HFFc6 (cell line): ENCODE results near the gene THBS2. TPM values are rescaled to one million over a fixed set of nuclear protein-coding genes. Genes with fewer than 3 reads are reported as not detected.

Experiments
- DNase-seq: peaks from one replicate; pipeline ENCODE4 v3.0.0-alpha.2; 2018
- H3K27ac Mint-ChIP-seq: 2 replicates; pipeline ENCODE4 v1.8.0; 2020; ENCODE audit warnings: mild to moderate bottlenecking, mixed read lengths
- H3K27me3 Mint-ChIP-seq: 2 replicates; pipeline ENCODE4 v1.8.0; 2021; ENCODE audit warnings: mild to moderate bottlenecking, moderate library complexity, mixed read lengths; ENCODE audit not compliant: insufficient read depth
- H3K36me3 Mint-ChIP-seq: 2 replicates; pipeline ENCODE4 v1.8.0; 2021; ENCODE audit warnings: low read depth, mixed read lengths
- H3K4me1 Mint-ChIP-seq: 2 replicates; pipeline ENCODE4 v1.8.0; 2020; ENCODE audit warnings: low read depth, mixed read lengths
- H3K4me3 Mint-ChIP-seq: 2 replicates; pipeline ENCODE4 v1.8.0; 2020; ENCODE audit warnings: mild to moderate bottlenecking, moderate library complexity, mixed read lengths
- H3K9me3 Mint-ChIP-seq: 2 replicates; pipeline ENCODE4 v1.8.0; 2020; ENCODE audit warnings: mild to moderate bottlenecking, mixed read lengths
- CTCF ChIP-seq: fragments of 200-600 bp; sonication (generic); IDR thresholded peaks from 2 replicates; pipeline ENCODE4 v1.5.0; 2021; ENCODE audit warnings: antibody characterized with exemption, mild to moderate bottlenecking
- total RNA-seq, 6 experiments: library from RNA; stranded (reverse); fragmentation: NEBNext Ultra II Directional; extraction: Animal tissue kit (Norgen Biotek cat#: 25700); gene quantifications; 2 replicates in 1 of 6; 3 replicates in 5 of 6; pipeline ENCODE4 v1.2.3, GENCODE V29; 2021

The THBS2 gene
- total RNA-seq, 6 experiments from 2014 or later = 156 to 254 (median 218) TPM

GRCh38 chr6:169230946-169231789 lies 22.5 kb downstream of the THBS2 start:
- Mint-ChIP-seq H3K4me1 (peaks cover under 1% of the 10 kb centered on the region; the same call in 1 of the 2 replicates), H3K27ac (0 out of 2 replicates have a peak overlapping the region, but pooled peaks have one; percentile 26), H3K36me3 (peaks cover 76% of the 10 kb centered on the region), H3K27me3 (peaks cover 20% of the 10 kb centered on the region), H3K9me3 (peaks cover 12% of the 10 kb centered on the region), H3K4me3 (no peak overlapping the region)
- no peak for TF ChIP-seq CTCF
- no peak for DNase-seq

GRCh38 chr6:169230322-169230665 lies 23.4 kb downstream of the THBS2 start:
- peaks cover 9% of the 10 kb centered on the region for H3K4me1 Mint-ChIP-seq
- no peak overlapping the region for H3K4me3 Mint-ChIP-seq
- H3K27ac Mint-ChIP-seq = no peak overlapping the region
- peaks cover 79% of the 10 kb centered on the region for H3K36me3 Mint-ChIP-seq
- H3K27me3 Mint-ChIP-seq = peaks cover 18% of the 10 kb centered on the region
- TF ChIP-seq CTCF = no peak
- DNase-seq = no peak
- H3K9me3 Mint-ChIP-seq = peaks cover 8% of the 10 kb centered on the region

GRCh38 chr6:169229615-169230321 lies 23.9 kb downstream of the THBS2 start:
- TF ChIP-seq CTCF = no peak
- peaks cover 8% of the 10 kb centered on the region for H3K9me3 Mint-ChIP-seq
- peaks cover 15% of the 10 kb centered on the region for H3K4me1 Mint-ChIP-seq
- DNase-seq = no peak
- H3K4me3 Mint-ChIP-seq = no peak overlapping the region
- H3K27me3 Mint-ChIP-seq = peaks cover 16% of the 10 kb centered on the region
- peaks cover 79% of the 10 kb centered on the region for H3K36me3 Mint-ChIP-seq
- H3K27ac Mint-ChIP-seq = no peak overlapping the region

- Mint-ChIP-seq H3K27ac (no peak overlapping the region; the same call in 1 of the 2 replicates), H3K4me3 (no peak overlapping the region), H3K36me3 (peaks cover 79% of the 10 kb centered on the region), H3K4me1 (peaks cover 30% of the 10 kb centered on the region), H3K9me3 (no peaks in the 10 kb centered on the region), H3K27me3 (peaks cover 10% of the 10 kb centered on the region)
- no peak for DNase-seq
- no peak for TF ChIP-seq CTCF
Observed at GRCh38 chr6:169227116-169227515, 26.5 kb downstream of the THBS2 start.

- Mint-ChIP-seq H3K36me3 (peaks cover 86% of the 10 kb centered on the region), H3K27me3 (peaks cover 7% of the 10 kb centered on the region), H3K4me1 (peaks cover 30% of the 10 kb centered on the region), H3K27ac (0 out of 2 replicates have a peak overlapping the region, but pooled peaks have one; percentile 7), H3K4me3 (no peak overlapping the region), H3K9me3 (no peaks in the 10 kb centered on the region)
- peak; percentile 24; the same call in 1 of the 2 replicates for TF ChIP-seq CTCF
- no peak for DNase-seq
Observed at GRCh38 chr6:169225887-169226286, 27.8 kb downstream of the THBS2 start.
